OCI-LY7 (cell line): ENCODE data around the gene DGKH.

Source experiments
- CTCF ChIP-seq: fragments of 200-600 bp; sonication (generic); conservative IDR thresholded peaks from 2 replicates; pipeline ENCODE4 v1.5.1; 2014; ENCODE audit warnings: mild to moderate bottlenecking, antibody characterized with exemption, low read length, moderate library complexity, mixed read lengths
- EZH2phosphoT487 ChIP-seq: fragments of 200-600 bp; sonication (generic); IDR thresholded peaks from 2 replicates; pipeline ENCODE4 v1.6.1; 2018; ENCODE audit warnings: low read depth, borderline replicate concordance, mild to moderate bottlenecking, mixed run types, antibody characterized with exemption, low read length, moderate library complexity, mixed read lengths

GRCh38 chr13:42040730-42041010 lies 7.8 kb upstream of the DGKH start:
- TF ChIP-seq CTCF: no peak
- TF ChIP-seq EZH2phosphoT487: no peak
